ENCODE data around the gene NDN. TPM values are rescaled to one million over a fixed set of nuclear protein-coding genes. Genes with fewer than 3 reads are reported as not detected.

NDN gene
- total RNA-seq, 1 experiment from 2014 or later: not detected

Other genes starting within 250 kb of the NDN start
- not detected in 2 replicates for gene GOLGA6L2, start 240.1 kb downstream of the NDN start, total RNA-seq (2014; rRNA removed)
- 0.18 and 1.8 TPM in 2 replicates for gene MKRN3, start 121.6 kb downstream of the NDN start, total RNA-seq (2014; rRNA removed)
- not detected in 2 replicates for gene MAGEL2, start 39.4 kb downstream of the NDN start, total RNA-seq (2014; rRNA removed)

Measured in PC-3 (cell line).